ENCODE measurements around the gene KCNJ9. TPM values are rescaled to one million over a fixed set of nuclear protein-coding genes. Genes with fewer than 3 reads are reported as not detected.

KCNJ9 gene
- total and polyA plus RNA-seq, 7 experiments from 2014 or later, result 0.06 to 0.08 TPM; not detected in 5

- H3K27me3 Mint-ChIP-seq, result peaks cover 52 to 77% (median 65%) of the 10 kb centered on the region in 5 donors
- no peak overlapping the region for H3K4me3 Mint-ChIP-seq
- DNase-seq, result peak; percentile 32 to 64 (median 53)
- ATAC-seq, result peak; percentile 91
- H3K9me3 Mint-ChIP-seq, result peaks cover 0 to 2% (median 0%) of the 10 kb centered on the region in 11 donors
- Histone ChIP-seq H3K27me3 (ENCODE audit: control insufficient read depth in 2 of 2, insufficient read depth in 2 of 2, low read length in 2 of 2) (peaks cover 17% of the 10 kb centered on the region in 2 donors), H3K9me3 (ENCODE audit: control insufficient read depth in 2 of 3, low read length in 3 of 3) (no peaks in the 10 kb centered on the region), H3K36me3 (ENCODE audit: control insufficient read depth in 2 of 3, insufficient read depth in 3 of 3, low read length in 3 of 3) (no peaks in the 10 kb centered on the region), H3K27ac (ENCODE audit: low read depth, low read length) (no peak overlapping the region), H3K4me3 (ENCODE audit: low read length) (no peak overlapping the region), H3K4me1 (ENCODE audit: control insufficient read depth in 2 of 2, insufficient read depth in 2 of 2, low read length in 2 of 2) (peaks cover 0 to 2% of the 10 kb centered on the region in 2 donors)
- H3K4me1 Mint-ChIP-seq, result peaks cover 0 to 10% (median 8%) of the 10 kb centered on the region in 7 donors
- POLR2A ChIA-PET, result interaction anchor here (0.7 kb wide), 1 partner anchor 22 kb away, joined by 3 read pairs; no protein-coding TSS in a partner anchor
- intact Hi-C loops (cut with micrococcal nuclease), result loop anchor here in 1 of 2 donors (1.0 kb wide), 1 partner anchor 32 kb away; no protein-coding TSS in a partner anchor
- no peaks in the 10 kb centered on the region for H3K36me3 Mint-ChIP-seq
- CTCF ChIA-PET, result interaction anchor here (0.8 to 5.2 kb wide), 12 partner anchors 9 to 150 kb away, joined by 3 to 58 read pairs (median 4); partner anchors contain the start of gene PIGM
- peak overlapping the region in 1 of 9 donors; percentile 4 for H3K27ac Mint-ChIP-seq
Measured at GRCh38 chr1:160078512-160079195, 2.7 kb upstream of the KCNJ9 start.

GRCh38 chr1:160079448-160079847, 1.9 kb upstream of the KCNJ9 start:
- no peak overlapping the region for H3K27ac ChIP-seq (ENCODE audit: low read depth, low read length)
- intact Hi-C loops (cut with micrococcal nuclease), result no loop called here
- no peaks in the 10 kb centered on the region for H3K9me3 ChIP-seq (ENCODE audit: control insufficient read depth in 2 of 3, low read length in 3 of 3)
- DNase-seq, result no peak
- POLR2A ChIA-PET, result interaction anchor here (0.7 kb wide), 1 partner anchor 21 kb away, joined by 3 read pairs; no protein-coding TSS in a partner anchor
- H3K27ac Mint-ChIP-seq, result no peak overlapping the region
- peaks cover 17% of the 10 kb centered on the region in 2 donors for H3K27me3 ChIP-seq (ENCODE audit: control insufficient read depth in 2 of 2, insufficient read depth in 2 of 2, low read length in 2 of 2)
- no peak overlapping the region for H3K4me3 ChIP-seq (ENCODE audit: low read length)
- CTCF ChIA-PET, result interaction anchor here (0.9 to 5.2 kb wide), 7 partner anchors 8 to 137 kb away, joined by 3 to 58 read pairs (median 4); no protein-coding TSS in a partner anchor
- peaks cover 0 to 2% (median 0%) of the 10 kb centered on the region in 11 donors for H3K9me3 Mint-ChIP-seq
- peaks cover 4 to 13% (median 10%) of the 10 kb centered on the region in 7 donors for H3K4me1 Mint-ChIP-seq
- peaks cover 51 to 75% (median 65%) of the 10 kb centered on the region in 5 donors for H3K27me3 Mint-ChIP-seq
- H3K4me3 Mint-ChIP-seq, result no peak overlapping the region
- ATAC-seq, result no peak
- H3K36me3 Mint-ChIP-seq, result no peaks in the 10 kb centered on the region
- no peaks in the 10 kb centered on the region for H3K36me3 ChIP-seq (ENCODE audit: control insufficient read depth in 2 of 3, insufficient read depth in 3 of 3, low read length in 3 of 3)
- H3K4me1 ChIP-seq (ENCODE audit: control insufficient read depth in 2 of 2, insufficient read depth in 2 of 2, low read length in 2 of 2), result peaks cover 0 to 7% of the 10 kb centered on the region in 2 donors

- Mint-ChIP-seq H3K4me3 (no peak overlapping the region), H3K9me3 (peaks cover 0 to 2% (median 0%) of the 10 kb centered on the region in 11 donors), H3K4me1 (peaks cover 9 to 15% (median 13%) of the 10 kb centered on the region in 7 donors), H3K36me3 (peaks cover 0 to 2% (median 0%) of the 10 kb centered on the region in 5 donors), H3K27ac (no peak overlapping the region), H3K27me3 (peaks cover 44 to 64% (median 57%) of the 10 kb centered on the region in 5 donors)
- Histone ChIP-seq H3K27me3 (ENCODE audit: control insufficient read depth in 2 of 2, insufficient read depth in 2 of 2, low read length in 2 of 2) (peaks cover 17% of the 10 kb centered on the region in 2 donors), H3K4me1 (ENCODE audit: control insufficient read depth in 2 of 2, insufficient read depth in 2 of 2, low read length in 2 of 2) (peaks cover 0 to 7% of the 10 kb centered on the region in 2 donors), H3K9me3 (ENCODE audit: control insufficient read depth in 2 of 3, low read length in 3 of 3) (no peaks in the 10 kb centered on the region), H3K36me3 (ENCODE audit: control insufficient read depth in 2 of 3, insufficient read depth in 3 of 3, low read length in 3 of 3) (no peaks in the 10 kb centered on the region), H3K27ac (ENCODE audit: low read depth, low read length) (no peak overlapping the region), H3K4me3 (ENCODE audit: low read length) (no peak overlapping the region)
- no peak for DNase-seq
- ChIA-PET POLR2A (no interaction called here), CTCF (interaction anchor here (1.0 to 5.2 kb wide), 4 partner anchors 7 to 65 kb away, joined by 3 to 58 read pairs (median 10); no protein-coding TSS in a partner anchor)
- ATAC-seq, result no peak
- intact Hi-C loops (cut with micrococcal nuclease), result loop anchor here (5.0 to 10.0 kb wide), 2 partner anchors 48 to 946 kb away; partner anchors contain the start of gene PIGM (in 1 of the 2)
Measured at GRCh38 chr1:160080381-160081100, 797 bp upstream of the KCNJ9 start.

- POLR2A ChIA-PET, result no interaction called here
- Histone ChIP-seq H3K36me3 (ENCODE audit: control insufficient read depth in 2 of 3, insufficient read depth in 3 of 3, low read length in 3 of 3) (peaks cover 0 to 10% (median 0%) of the 10 kb centered on the region in 3 experiments), H3K4me1 (ENCODE audit: control insufficient read depth in 2 of 2, insufficient read depth in 2 of 2, low read length in 2 of 2) (peaks cover 0 to 7% of the 10 kb centered on the region in 2 donors), H3K27ac (ENCODE audit: low read depth, low read length) (no peak overlapping the region), H3K27me3 (ENCODE audit: control insufficient read depth in 2 of 2, insufficient read depth in 2 of 2, low read length in 2 of 2) (peaks cover 17% of the 10 kb centered on the region in 2 donors), H3K4me3 (ENCODE audit: low read length) (no peak overlapping the region), H3K9me3 (ENCODE audit: control insufficient read depth in 2 of 3, low read length in 3 of 3) (no peaks in the 10 kb centered on the region)
- H3K4me1 Mint-ChIP-seq, result peaks cover 12 to 18% (median 15%) of the 10 kb centered on the region in 7 donors
- intact Hi-C loops (cut with micrococcal nuclease), result loop anchor here (5.0 to 10.0 kb wide), 2 partner anchors 50 to 948 kb away; partner anchors contain the start of gene PIGM (in 1 of the 2)
- peaks cover 39 to 50% (median 46%) of the 10 kb centered on the region in 5 donors for H3K27me3 Mint-ChIP-seq
- peaks cover 0 to 2% (median 0%) of the 10 kb centered on the region in 11 donors for H3K9me3 Mint-ChIP-seq
- ATAC-seq, result no peak
- DNase-seq, result no peak
- peaks cover 0 to 8% (median 7%) of the 10 kb centered on the region in 5 donors for H3K36me3 Mint-ChIP-seq
- H3K27ac Mint-ChIP-seq, result no peak overlapping the region
- CTCF ChIA-PET, result interaction anchor here (0.7 to 5.2 kb wide), 5 partner anchors 9 to 209 kb away, joined by 3 to 71 read pairs (median 4); no protein-coding TSS in a partner anchor
- peak overlapping the region in 6 of 10 donors; percentile 10 to 84 (median 58) for H3K4me3 Mint-ChIP-seq
Measured at GRCh38 chr1:160082487-160082886, 1.1 kb downstream of the KCNJ9 start.

- CTCF ChIA-PET, result interaction anchor here (0.7 to 5.1 kb wide), 3 partner anchors 10 to 208 kb away, joined by 3 to 71 read pairs (median 4); no protein-coding TSS in a partner anchor
- DNase-seq, result no peak
Measured at GRCh38 chr1:160082926-160083325, 1.6 kb downstream of the KCNJ9 start.

More at GRCh38 chr1:160082926-160083325, 1.6 kb downstream of the KCNJ9 start:
- H3K27me3 ChIP-seq (ENCODE audit: control insufficient read depth in 2 of 2, insufficient read depth in 2 of 2, low read length in 2 of 2), result peaks cover 17% of the 10 kb centered on the region in 2 donors
- no peak overlapping the region for H3K4me3 ChIP-seq (ENCODE audit: low read length)
- H3K4me1 ChIP-seq (ENCODE audit: control insufficient read depth in 2 of 2, insufficient read depth in 2 of 2, low read length in 2 of 2), result peaks cover 0 to 7% of the 10 kb centered on the region in 2 donors
- no peaks in the 10 kb centered on the region for H3K9me3 ChIP-seq (ENCODE audit: control insufficient read depth in 2 of 3, low read length in 3 of 3)
- ATAC-seq, result no peak
- Mint-ChIP-seq H3K4me1 (peaks cover 12 to 18% (median 15%) of the 10 kb centered on the region in 7 donors), H3K9me3 (peaks cover 0 to 2% (median 0%) of the 10 kb centered on the region in 11 donors), H3K36me3 (peaks cover 0 to 8% (median 8%) of the 10 kb centered on the region in 5 donors), H3K27ac (no peak overlapping the region), H3K27me3 (peaks cover 36 to 49% (median 45%) of the 10 kb centered on the region in 5 donors), H3K4me3 (peak overlapping the region in 9 of 10 donors; percentile 27 to 84 (median 59))
- POLR2A ChIA-PET, result interaction anchor here (1.1 kb wide), 1 partner anchor 16 kb away, joined by 3 read pairs; the partner anchor contains the start of gene IGSF8
- H3K36me3 ChIP-seq (ENCODE audit: control insufficient read depth in 2 of 3, insufficient read depth in 3 of 3, low read length in 3 of 3), result peaks cover 0 to 13% (median 2%) of the 10 kb centered on the region in 3 experiments
- H3K27ac ChIP-seq (ENCODE audit: low read depth, low read length), result no peak overlapping the region
- intact Hi-C loops (cut with micrococcal nuclease), result loop anchor here (5.0 to 10.0 kb wide), 2 partner anchors 51 to 948 kb away; partner anchors contain the start of gene PIGM (in 1 of the 2)

All from naive thymus-derived CD4-positive, alpha-beta T cell (primary cell).